HG02798 (cell line): ENCODE measurements around the gene PRDM1.

ENCODE experiments used
- ATAC-seq: cut with Tn5 transposase; IDR thresholded peaks from one replicate; pipeline ENCODE4 v1.9.1; 2021; ENCODE audit warnings: mild to moderate bottlenecking; ENCODE audit not compliant: unreplicated experiment, poor library complexity

Gene PRDM1

GRCh38 chr6:106113256-106113959 is 27.3 kb downstream of the PRDM1 start:
- ATAC-seq = no peak

DNA sequence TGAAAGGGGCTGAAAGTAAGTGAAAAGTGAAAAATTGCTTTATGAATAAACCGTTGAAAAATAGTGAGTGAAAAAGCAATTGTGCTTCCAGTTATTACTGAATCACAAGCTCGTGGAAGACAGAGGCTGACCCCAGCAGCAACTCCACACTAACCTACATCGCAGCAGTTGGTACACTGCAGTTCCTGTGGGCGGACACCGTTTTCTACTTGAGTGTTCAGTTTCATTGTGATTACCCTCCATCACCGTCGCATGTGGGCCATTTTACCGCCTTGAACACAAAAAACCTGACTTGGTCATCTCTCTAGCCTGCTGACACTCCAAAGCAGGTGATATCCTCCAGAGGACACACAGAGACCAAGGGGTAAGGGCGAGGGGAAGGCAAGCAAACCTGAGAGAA is 28.4 kb downstream of the PRDM1 start:
- peak; percentile 84 for ATAC-seq

DNA sequence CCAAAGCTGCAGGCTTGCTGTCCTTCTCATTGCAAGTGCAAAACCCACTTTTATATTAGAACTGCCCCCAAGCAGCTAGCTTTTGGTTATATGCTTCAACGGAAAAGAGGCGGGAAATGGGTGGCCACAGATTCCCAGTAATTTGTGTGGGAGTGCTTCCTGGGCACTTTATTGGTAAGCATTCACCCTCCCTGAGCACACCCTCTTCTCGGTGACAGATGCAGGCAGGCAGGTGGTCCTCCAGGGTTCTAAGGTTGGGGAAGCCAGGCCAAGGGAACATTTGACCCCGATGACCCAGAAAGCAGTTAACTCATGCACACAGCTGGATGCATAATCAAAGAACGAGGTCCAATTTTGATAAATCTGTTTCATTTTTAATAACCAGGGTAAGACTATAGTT is 29.1 kb downstream of the PRDM1 start:
- ATAC-seq = no peak

DNA sequence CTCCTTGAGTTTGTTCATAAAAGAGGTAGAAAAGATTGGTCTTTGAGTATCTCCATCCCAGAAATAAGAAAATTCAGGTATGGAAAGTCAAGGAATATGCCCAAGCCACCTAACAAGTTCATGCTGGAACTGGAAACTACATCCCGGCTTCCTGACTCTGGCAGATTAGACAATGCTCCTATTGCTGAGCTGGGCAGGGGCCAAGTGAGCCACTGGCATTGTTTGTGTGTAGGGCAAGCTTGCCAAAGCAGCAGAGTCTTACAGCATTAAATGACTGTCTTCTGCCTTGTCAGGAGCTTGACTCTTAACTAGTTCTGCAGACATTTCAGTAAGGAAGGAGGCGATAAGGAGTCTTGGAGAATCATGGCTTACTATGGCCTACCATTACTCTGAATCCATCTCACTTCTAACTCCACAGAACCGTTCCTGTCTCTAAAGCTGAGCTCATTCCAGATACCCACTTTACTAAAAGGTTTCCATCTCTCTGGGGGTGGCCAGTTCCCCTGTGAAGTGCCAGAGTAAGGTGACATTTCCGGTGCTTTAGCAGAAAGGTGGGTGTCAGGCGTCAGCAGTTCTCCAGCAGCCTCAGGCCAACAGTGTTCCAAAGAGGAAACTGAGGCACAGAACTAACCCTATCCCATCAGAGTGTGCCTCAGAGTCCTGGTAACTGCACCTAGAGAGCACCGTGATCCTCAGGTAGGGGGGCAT is 30.1 kb downstream of the PRDM1 start:
- no peak for ATAC-seq

- ATAC-seq = peak; percentile 29
Measured at GRCh38 chr6:106117579-106117978, 31.4 kb downstream of the PRDM1 start.

DNA sequence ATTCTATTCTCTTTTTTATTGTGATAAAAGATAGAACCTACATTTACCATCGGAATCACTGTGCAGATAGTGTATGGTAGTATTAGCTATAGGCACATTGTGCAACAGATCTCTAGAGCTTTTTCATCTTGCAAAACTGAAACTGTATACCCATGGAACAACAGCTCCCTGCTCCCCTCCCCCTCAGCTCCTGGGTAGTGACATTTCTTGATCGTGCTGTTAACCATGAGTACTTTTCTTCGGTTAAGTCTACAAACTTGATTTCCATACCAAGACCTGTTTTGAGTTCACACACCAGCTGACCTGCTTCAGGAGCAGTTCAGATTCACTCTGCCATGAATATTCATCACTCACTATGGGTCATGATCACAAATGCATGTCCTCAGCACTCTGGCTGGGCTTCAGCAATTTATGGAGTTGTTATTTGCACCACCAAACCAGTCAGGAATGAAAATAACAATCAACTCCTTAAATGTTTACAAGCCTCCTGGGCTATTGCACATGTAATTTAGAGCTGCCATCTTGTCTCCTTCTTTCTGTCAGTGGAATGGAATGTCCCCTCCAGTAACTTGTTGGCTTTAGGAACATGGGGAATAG is 32.8 kb downstream of the PRDM1 start:
- ATAC-seq = no peak

- ATAC-seq = no peak
Measured at GRCh38 chr6:106119546-106119945, 33.4 kb downstream of the PRDM1 start.

- no peak for ATAC-seq
Measured at GRCh38 chr6:106120006-106120405, 33.9 kb downstream of the PRDM1 start.

DNA sequence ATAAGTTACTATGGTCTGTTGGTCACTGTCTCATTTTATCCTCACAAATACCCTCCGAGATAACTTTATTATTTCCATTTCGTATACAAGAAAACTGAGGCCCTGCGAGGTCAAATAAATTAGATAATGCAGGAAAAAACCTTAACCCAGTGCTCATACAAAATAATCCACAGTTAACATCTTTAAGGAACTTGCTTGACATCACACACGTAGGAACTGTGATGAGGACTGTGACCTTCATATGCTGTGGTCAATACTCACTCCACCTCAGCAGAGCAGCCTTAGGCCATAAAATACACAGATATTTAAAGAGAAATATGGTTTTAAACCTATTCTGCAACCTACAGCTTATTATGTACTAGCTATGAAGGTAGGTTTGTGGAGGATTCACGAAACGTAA is 34.3 kb downstream of the PRDM1 start:
- ATAC-seq = no peak

- ATAC-seq = no peak
Measured at GRCh38 chr6:106122306-106122918, 36.3 kb downstream of the PRDM1 start.

- ATAC-seq = no peak
Measured at GRCh38 chr6:106122938-106123656, 37.0 kb downstream of the PRDM1 start.

- no peak for ATAC-seq
Measured at GRCh38 chr6:106124015-106124414, 37.9 kb downstream of the PRDM1 start.

DNA sequence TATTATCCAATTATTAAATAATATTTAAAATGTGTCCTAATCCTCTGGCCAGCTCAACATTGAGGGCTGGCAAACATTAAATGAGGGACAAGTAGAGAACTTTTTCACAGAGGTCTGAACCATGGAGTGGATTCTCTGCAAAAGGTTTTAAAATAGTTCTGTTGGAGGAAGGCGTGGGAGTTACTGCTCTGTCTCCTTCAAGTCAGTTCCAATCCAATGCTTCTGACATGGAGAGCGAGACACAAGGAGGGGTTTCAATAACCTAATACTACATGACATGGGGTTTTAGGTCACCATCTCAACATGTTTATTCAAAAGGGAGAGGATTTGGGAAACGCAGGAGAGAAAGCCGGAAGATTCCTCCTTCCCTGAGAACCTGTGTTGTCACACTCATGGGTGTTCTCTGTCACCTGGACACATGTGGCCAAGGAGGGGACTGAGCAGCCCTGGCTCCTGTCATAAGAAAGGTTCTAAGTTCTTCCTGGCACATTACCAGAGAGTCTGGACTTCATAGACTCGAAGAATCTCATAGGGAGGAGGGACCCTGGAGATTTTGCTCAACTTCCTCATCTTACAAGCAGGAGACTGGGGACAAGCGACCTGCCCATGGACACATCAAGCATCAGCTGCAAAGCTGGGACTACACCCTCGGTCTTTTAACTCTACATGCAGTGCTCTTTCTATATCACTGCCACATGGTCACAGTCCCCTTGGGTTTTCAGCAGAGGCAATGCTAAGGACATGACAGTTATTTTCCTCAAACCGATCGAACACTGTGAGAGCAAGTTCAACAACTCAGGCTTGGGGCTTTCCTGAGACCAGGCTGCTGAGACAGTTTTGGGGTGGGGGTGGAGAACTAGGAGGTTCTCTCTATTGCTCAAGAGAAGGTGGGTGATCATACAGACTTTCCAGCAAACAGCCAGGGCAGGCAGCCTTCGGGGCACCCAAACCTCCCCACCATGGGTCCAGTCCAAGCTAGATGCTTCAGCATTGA is 38.6 kb downstream of the PRDM1 start:
- ATAC-seq = peak; percentile 36

DNA sequence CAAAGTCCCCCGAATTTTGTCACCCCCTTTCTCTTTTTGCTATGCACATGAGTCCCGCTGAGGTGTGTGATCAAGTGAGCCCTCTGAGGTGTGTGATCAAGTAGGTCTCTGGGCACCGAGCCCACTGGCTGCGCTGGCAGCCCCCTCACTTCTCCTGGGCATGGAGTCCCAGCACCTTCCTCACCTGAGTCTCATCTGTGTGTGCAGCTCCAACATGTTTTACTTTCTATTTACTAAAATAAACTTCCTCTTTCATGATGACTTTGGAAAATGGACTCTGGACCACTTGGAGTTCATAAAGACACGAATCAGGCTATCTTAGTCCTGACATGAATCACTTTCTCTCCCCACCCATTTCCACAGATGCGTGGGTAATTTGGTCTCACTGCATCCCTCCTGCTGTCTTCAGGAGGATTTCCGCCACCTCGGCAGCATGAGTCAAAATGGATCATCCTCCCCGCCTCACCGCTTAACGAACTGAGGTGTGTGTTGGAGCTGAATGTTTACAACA is 39.8 kb downstream of the PRDM1 start:
- peak; percentile 51 for ATAC-seq

DNA sequence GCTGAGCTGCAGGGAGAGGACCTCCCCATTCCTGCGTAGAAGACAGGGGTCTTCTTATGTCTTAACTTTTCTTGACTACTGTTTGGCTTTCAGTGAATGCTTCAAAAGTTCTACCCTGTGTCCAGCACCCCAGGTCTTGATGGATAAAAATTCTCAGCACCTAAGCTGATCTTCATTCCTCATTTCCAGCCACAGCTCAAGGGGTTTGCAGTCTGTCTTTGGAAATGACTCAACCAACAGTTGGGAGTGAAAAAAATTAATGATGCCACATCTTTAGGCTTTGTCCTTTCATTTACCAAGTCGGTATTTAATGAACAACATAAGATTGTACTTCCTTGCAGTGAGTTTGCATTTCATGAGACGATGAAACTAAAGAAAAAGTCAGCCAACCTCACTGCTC is 40.3 kb downstream of the PRDM1 start:
- no peak for ATAC-seq

- ATAC-seq = no peak
Measured at GRCh38 chr6:106128981-106129781, 43.0 kb downstream of the PRDM1 start.

DNA sequence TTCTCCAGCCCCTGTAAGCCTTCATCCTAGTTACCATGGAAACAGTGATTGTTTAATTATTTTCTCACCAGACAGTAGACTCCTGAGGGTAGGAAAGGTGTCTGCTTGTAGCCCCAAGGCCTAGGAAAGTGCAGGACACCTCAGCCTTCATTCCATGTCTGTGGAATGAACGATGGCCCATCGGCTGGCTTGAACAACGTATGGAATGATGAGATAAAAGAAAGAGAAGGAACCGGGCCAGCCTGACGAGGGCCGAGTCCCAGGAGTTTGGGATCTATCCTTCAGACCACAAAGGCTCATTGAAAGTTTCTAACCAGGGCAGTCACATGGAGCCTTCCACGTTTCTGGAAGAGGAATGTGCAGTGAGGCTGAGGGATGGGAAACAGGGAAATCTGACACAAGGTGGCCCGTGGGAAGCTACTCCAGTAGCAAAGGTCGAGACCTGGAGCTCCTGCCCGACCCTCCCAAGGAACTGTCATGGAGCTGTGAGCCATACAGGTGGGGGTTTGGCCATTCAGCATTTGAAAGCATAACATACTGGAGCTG is 46.1 kb downstream of the PRDM1 start:
- no peak for ATAC-seq

- ATAC-seq = no peak
Measured at GRCh38 chr6:106133040-106133439, 46.9 kb downstream of the PRDM1 start.
